Muscle of leg (tissue), 16 donors: ENCODE measurements around the gene CFAP68. TPM values are rescaled to one million over a fixed set of nuclear protein-coding genes. Genes with fewer than 3 reads are reported as not detected.
A peak's percentile ranks its signal among the peaks of the same experiment; 100 is the strongest.

Experiments used
- DNase-seq: peaks from one replicate; pipeline ENCODE4 v3.0.0; 2013
- H3K27ac ChIP-seq: one replicate; pipeline ENCODE4 v1.5.1; 2013; ENCODE audit warnings: mild to moderate bottlenecking, low read length, control low read depth
- H3K27me3 ChIP-seq: one replicate; pipeline ENCODE4 v1.6.1; 2013; ENCODE audit warnings: low read length; ENCODE audit not compliant: control insufficient read depth, insufficient read depth
- H3K36me3 ChIP-seq: one replicate; pipeline ENCODE4 v1.6.1; 2013; ENCODE audit warnings: low read length; ENCODE audit not compliant: control insufficient read depth, insufficient read depth
- H3K4me1 ChIP-seq: one replicate; pipeline ENCODE4 v1.6.1; 2013; ENCODE audit warnings: low read length; ENCODE audit not compliant: control insufficient read depth, insufficient read depth
- H3K4me3 ChIP-seq: one replicate; pipeline ENCODE4 v1.5.1; 2013; ENCODE audit warnings: low read length, control low read depth
- H3K9me3 ChIP-seq: replicated peaks from 2 replicates; pipeline ENCODE4 v1.6.1; 2013; ENCODE audit warnings: low read depth, low read length; ENCODE audit not compliant: control insufficient read depth
- WGBS: methylation state at CpG from one replicate; pipeline ENCODE4 v1.1.5; 2013; ENCODE audit warnings: missing lambda C conversion rate; ENCODE audit not compliant: insufficient coverage; 5-methylcytosine and 5-hydroxymethylcytosine counted together
- long read RNA-seq, 11 donors: transcript quantifications; one replicate each; lab custom pipeline, GENCODE V29; 2026
- polyA plus RNA-seq, 8 donors: library from polyadenylated mRNA; unstranded; fragments of 120-200 nt; gene quantifications; one replicate each; pipeline versions ENCODE4 v1.2.1 to v1.2.3, GENCODE V29; 2013; ENCODE audit warnings: inconsistent platforms in 1 of 8, low replicate concordance in 1 of 8; ENCODE audit not compliant: insufficient read length in 8 of 8, insufficient read depth in 1 of 8
- total RNA-seq: library from RNA; stranded (reverse); fragments of 120-200 nt; gene quantifications from one replicate; pipeline ENCODE4 v1.2.4, GENCODE V29; 2013

CFAP68 gene
- total RNA-seq (16.3 TPM), polyA plus RNA-seq (10 to 100 TPM; 14.0 to 20.4 (median 17.3) TPM)
- long read RNA-seq, donor 1, partial matches to known transcripts, result 0 of 2 reads
- long read RNA-seq, donor 1, other reads (novel, unspliced or antisense), result 0 of 2 reads
- long read RNA-seq, donor 2, partial matches to known transcripts, result 0 of 2 reads
- long read RNA-seq, donor 2, other reads (novel, unspliced or antisense), result 0 of 2 reads
- long read RNA-seq, donor 3, partial matches to known transcripts, result 0 of 9 reads
- long read RNA-seq, donor 3, other reads (novel, unspliced or antisense), result 0 of 9 reads
- long read RNA-seq, donor 4, transcript C11orf1-202 (4 exons, 534 nt), result major isoform, 7 of 9 reads
- long read RNA-seq, donor 4, partial matches to known transcripts, result 0 of 9 reads
- long read RNA-seq, donor 4, other reads (novel, unspliced or antisense), result 0 of 9 reads
- long read RNA-seq, donor 5, transcript C11orf1-201 (4 exons, 2,885 nt), result major isoform, 9 of 17 reads
- long read RNA-seq, donor 5, transcript C11orf1-202 (4 exons, 534 nt), result minor isoform, 6 of 17 reads
- long read RNA-seq, donor 5, partial matches to known transcripts, result 0 of 17 reads
- long read RNA-seq, donor 5, other reads (novel, unspliced or antisense), result 0 of 17 reads
- long read RNA-seq, donor 6, transcript C11orf1-202 (4 exons, 534 nt), result minor isoform, 7 of 16 reads
- long read RNA-seq, donor 6, transcript C11orf1-201 (4 exons, 2,885 nt), result major isoform, 9 of 16 reads
- long read RNA-seq, donor 6, partial matches to known transcripts, result 0 of 16 reads
- long read RNA-seq, donor 6, other reads (novel, unspliced or antisense), result 0 of 16 reads
- long read RNA-seq, donor 7, transcript C11orf1-201 (4 exons, 2,885 nt), result major isoform, 8 of 10 reads
- long read RNA-seq, donor 7, partial matches to known transcripts, result 0 of 10 reads
- long read RNA-seq, donor 7, other reads (novel, unspliced or antisense), result 0 of 10 reads
- long read RNA-seq, donor 8, transcript C11orf1-201 (4 exons, 2,885 nt), result major isoform, 9 of 14 reads
- long read RNA-seq, donor 8, partial matches to known transcripts, result 0 of 14 reads
- long read RNA-seq, donor 8, other reads (novel, unspliced or antisense), result 0 of 14 reads
- long read RNA-seq, donor 9, transcript C11orf1-201 (4 exons, 2,885 nt), result major isoform, 5 of 7 reads
- long read RNA-seq, donor 9, partial matches to known transcripts, result 0 of 7 reads
- long read RNA-seq, donor 9, other reads (novel, unspliced or antisense), result 0 of 7 reads
- long read RNA-seq, donor 10, transcript C11orf1-202 (4 exons, 534 nt), result minor isoform, 6 of 16 reads
- long read RNA-seq, donor 10, transcript C11orf1-201 (4 exons, 2,885 nt), result major isoform, 7 of 16 reads
- long read RNA-seq, donor 10, partial matches to known transcripts, result 0 of 16 reads
- long read RNA-seq, donor 10, other reads (novel, unspliced or antisense), result 0 of 16 reads
- long read RNA-seq, donor 11, transcript C11orf1-202 (4 exons, 534 nt), result major isoform, 5 of 7 reads
- long read RNA-seq, donor 11, partial matches to known transcripts, result 0 of 7 reads
- long read RNA-seq, donor 11, other reads (novel, unspliced or antisense), result 0 of 7 reads

GRCh38 chr11:111878849-111879636, at the start of gene CFAP68, which contains the start of gene FDXACB1:
TSS of gene CFAP68 (plus strand) at chr11:111879541. CDS start at chr11:111879561, 20 bp downstream.
TSS of gene FDXACB1 (minus strand) at chr11:111879165. CDS start at chr11:111879132, 33 bp downstream.
- DNase-seq, result peak; percentile 99
- Histone ChIP-seq H3K4me1 (peaks cover 8% of the 10 kb centered on the region), H3K4me3 (peak within 1 kb of the TSS; percentile 67), H3K9me3 (no peaks in the 10 kb centered on the region), H3K36me3 (peaks cover 6% of the 10 kb centered on the region), H3K27me3 (no peaks in the 10 kb centered on the region), H3K27ac (peak within 1 kb of the TSS; percentile 94)
- 0% methylated on average over 53 of the region's 55 CpGs for WGBS

GRCh38 chr11:111833524-111833923, 45.8 kb upstream of the CFAP68 start:
- DNase-seq, result no peak
- no peaks in the 10 kb centered on the region for H3K27me3 ChIP-seq
- H3K4me3 ChIP-seq, result no peak overlapping the region
- peaks cover 34% of the 10 kb centered on the region for H3K36me3 ChIP-seq
- H3K9me3 ChIP-seq, result no peaks in the 10 kb centered on the region
- H3K27ac ChIP-seq, result no peak overlapping the region
- H3K4me1 ChIP-seq, result no peaks in the 10 kb centered on the region
- WGBS, result 71% methylated on average over 2 of the region's 4 CpGs

GRCh38 chr11:111834432-111835163, 44.7 kb upstream of the CFAP68 start:
- H3K27ac ChIP-seq, result no peak overlapping the region
- DNase-seq, result peak; percentile 37
- no peak overlapping the region for H3K4me3 ChIP-seq
- H3K4me1 ChIP-seq, result no peaks in the 10 kb centered on the region
- H3K9me3 ChIP-seq, result no peaks in the 10 kb centered on the region
- H3K36me3 ChIP-seq, result peaks cover 34% of the 10 kb centered on the region
- no peaks in the 10 kb centered on the region for H3K27me3 ChIP-seq
- WGBS, result 52% methylated on average over 2 of the region's 3 CpGs

- H3K36me3 ChIP-seq, result peaks cover 35% of the 10 kb centered on the region
- H3K4me1 ChIP-seq, result no peaks in the 10 kb centered on the region
- H3K27ac ChIP-seq, result no peak overlapping the region
- no peak for DNase-seq
- 100% methylated on average over 2 of the region's 7 CpGs for WGBS
- H3K4me3 ChIP-seq, result no peak overlapping the region
- H3K27me3 ChIP-seq, result no peaks in the 10 kb centered on the region
- H3K9me3 ChIP-seq, result no peaks in the 10 kb centered on the region
Observed at GRCh38 chr11:111835665-111836064, 43.7 kb upstream of the CFAP68 start.

GRCh38 chr11:111836162-111836561, 43.2 kb upstream of the CFAP68 start:
- Histone ChIP-seq H3K4me1 (no peaks in the 10 kb centered on the region), H3K27me3 (no peaks in the 10 kb centered on the region), H3K4me3 (no peak overlapping the region), H3K36me3 (peaks cover 32% of the 10 kb centered on the region), H3K27ac (no peak overlapping the region), H3K9me3 (no peaks in the 10 kb centered on the region)
- WGBS, result 63% methylated on average over 1 of the region's 1 CpG
- no peak for DNase-seq

GRCh38 chr11:111836721-111837120, 42.6 kb upstream of the CFAP68 start:
- DNase-seq, result no peak
- H3K9me3 ChIP-seq, result no peaks in the 10 kb centered on the region
- H3K4me1 ChIP-seq, result no peaks in the 10 kb centered on the region
- no peak overlapping the region for H3K4me3 ChIP-seq
- peaks cover 30% of the 10 kb centered on the region for H3K36me3 ChIP-seq
- H3K27ac ChIP-seq, result no peak overlapping the region
- H3K27me3 ChIP-seq, result no peaks in the 10 kb centered on the region
- 80% methylated on average over 1 of the region's 1 CpG for WGBS

- peaks cover 30% of the 10 kb centered on the region for H3K36me3 ChIP-seq
- H3K27ac ChIP-seq, result no peak overlapping the region
- WGBS, result 80% methylated on average over 1 of the region's 5 CpGs
- no peaks in the 10 kb centered on the region for H3K9me3 ChIP-seq
- no peaks in the 10 kb centered on the region for H3K27me3 ChIP-seq
- no peaks in the 10 kb centered on the region for H3K4me1 ChIP-seq
- DNase-seq, result no peak
- H3K4me3 ChIP-seq, result no peak overlapping the region
Observed at GRCh38 chr11:111837366-111837891, 41.9 kb upstream of the CFAP68 start.

GRCh38 chr11:111838054-111838453, 41.3 kb upstream of the CFAP68 start:
- Histone ChIP-seq H3K9me3 (no peaks in the 10 kb centered on the region), H3K27ac (no peak overlapping the region), H3K4me3 (no peak overlapping the region), H3K36me3 (peaks cover 28% of the 10 kb centered on the region), H3K4me1 (no peaks in the 10 kb centered on the region), H3K27me3 (no peaks in the 10 kb centered on the region)
- DNase-seq, result no peak
- 100% methylated on average over 1 of the region's 5 CpGs for WGBS
